Hypothalamus (tissue), 51 donors: ENCODE results near the gene LEP.
"Not testable (repeated sequence)": the region's sequence is repeated elsewhere in the genome, so short reads cannot be mapped to it uniquely, and the experiment has no call there.

Experiments
- DNase-seq, 51 donors: peaks; one replicate each; lab custom pipeline; 2025; lab: John Stamatoyannopoulos, UW

LEP gene

DNA sequence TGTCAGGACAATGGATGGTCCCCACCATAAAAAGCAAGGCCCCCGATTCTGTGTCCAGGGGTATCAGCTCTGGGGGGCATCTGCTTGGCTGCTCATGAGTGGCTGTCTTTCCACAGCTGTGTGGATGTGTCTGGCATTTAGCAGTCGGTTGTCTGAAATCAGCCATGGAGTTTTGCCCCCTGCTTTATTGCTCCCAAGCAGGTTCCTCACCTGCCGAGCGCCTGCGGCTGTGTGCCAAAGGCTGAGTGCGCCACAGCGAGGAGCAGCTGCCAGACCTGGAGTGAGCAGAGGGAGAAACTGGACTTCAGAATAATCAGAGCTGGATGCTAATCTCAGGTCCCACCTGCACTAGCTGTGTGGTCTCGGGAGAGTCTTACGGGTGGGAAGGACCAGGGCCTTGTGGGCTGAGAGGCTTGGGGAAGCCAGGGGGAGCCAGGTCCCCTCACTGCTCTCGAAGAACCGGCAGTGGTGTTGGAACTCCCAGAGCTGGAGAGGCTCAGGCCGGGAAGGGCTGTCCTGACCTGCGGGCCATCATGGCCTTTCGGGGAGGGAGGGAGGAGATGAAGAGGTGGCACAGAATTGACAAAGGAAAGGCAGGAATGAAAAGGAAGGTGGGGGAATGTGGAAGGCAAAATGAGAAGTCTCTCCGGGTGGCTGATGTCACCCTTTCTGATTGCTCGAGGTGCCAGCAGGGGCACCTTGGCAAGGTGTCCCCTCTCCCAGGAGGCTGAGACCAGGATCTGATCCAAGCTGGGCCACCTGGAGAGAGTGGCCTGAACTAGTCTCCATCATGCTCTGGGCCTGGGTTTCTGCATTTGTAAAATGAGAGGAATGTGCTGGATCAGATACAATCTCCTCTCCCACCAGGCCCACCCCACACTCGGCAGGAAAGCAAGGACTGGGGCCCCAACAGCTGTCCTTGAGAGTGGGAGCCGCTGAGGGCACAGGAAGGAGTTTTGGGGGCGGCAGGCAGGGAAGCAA is 30.2 kb upstream of the LEP start:
- no peak for DNase-seq

- no peak for DNase-seq
These were observed 29.5 kb upstream of the LEP start for GRCh38 chr7:128211626-128212025.

GRCh38 chr7:128214463-128214862 is 26.6 kb upstream of the LEP start:
- no peak for DNase-seq

DNA sequence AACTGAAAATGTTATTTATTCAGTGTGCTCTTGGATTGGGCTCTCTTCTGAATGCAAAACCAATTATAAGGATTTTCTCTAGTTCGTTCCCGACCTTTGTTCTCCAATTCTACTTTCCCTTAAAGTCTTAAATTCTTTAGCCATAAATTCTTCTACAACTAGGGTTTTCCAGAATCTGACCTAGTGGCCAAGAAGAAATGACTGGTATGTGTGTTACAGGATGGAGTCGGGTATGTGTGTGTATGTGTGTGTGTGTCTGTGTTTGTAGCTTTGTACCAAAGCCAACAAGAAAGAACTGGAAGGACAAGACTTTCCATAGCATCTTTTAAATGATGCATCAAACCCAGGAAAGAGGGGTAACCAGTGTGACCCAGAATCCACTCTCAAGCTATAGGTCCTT is 25.8 kb upstream of the LEP start:
- DNase-seq: no peak

GRCh38 chr7:128215739-128216138 is 25.3 kb upstream of the LEP start:
- no peak for DNase-seq

- DNase-seq: no peak
These were observed 23.9 kb upstream of the LEP start for GRCh38 chr7:128217030-128217805.

GRCh38 chr7:128217967-128218652 is 23.0 kb upstream of the LEP start:
- DNase-seq: no peak

DNA sequence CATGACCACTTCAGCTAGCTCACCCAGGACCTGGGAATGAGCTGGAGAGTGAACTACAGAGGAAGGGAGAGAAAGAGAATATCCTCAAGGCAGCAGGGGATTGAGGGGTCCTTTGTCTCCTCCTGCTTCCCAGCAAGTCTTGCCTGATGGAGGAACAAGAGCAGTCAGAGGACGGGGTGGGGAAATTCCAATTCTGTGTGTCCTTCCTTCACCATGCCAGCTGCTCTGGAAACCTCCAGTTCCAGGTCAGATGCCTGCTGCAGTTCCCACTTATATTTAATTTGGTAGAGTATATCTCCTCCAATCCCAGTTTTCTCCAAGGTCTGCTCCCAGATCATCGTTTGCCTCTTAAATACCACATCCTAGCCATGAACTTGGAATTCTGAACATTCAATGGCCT is 21.4 kb upstream of the LEP start:
- DNase-seq: no peak

DNA sequence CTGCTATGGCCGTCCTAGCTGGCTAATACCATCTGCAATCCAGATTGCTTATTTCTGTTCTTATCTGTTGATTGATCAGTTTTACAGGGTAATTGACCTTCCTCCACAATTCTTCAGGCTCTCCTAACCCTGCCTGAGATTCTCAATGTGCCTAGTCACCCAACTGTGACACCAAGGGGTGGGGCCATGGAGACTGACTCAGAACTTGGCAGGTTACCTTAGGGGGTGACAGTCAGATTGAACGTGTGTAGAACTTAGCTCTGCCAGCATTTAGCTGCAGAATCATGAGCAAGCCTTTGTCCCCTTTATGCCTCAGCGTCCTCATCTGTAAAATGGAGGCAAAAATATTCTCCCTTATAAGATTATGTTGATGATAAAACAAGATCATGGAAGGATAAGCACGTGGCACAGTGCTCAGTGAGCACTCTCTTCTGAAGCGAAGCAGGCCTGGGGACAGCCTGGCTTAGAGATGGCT is 19.1 kb upstream of the LEP start:
- DNase-seq: no peak

DNA sequence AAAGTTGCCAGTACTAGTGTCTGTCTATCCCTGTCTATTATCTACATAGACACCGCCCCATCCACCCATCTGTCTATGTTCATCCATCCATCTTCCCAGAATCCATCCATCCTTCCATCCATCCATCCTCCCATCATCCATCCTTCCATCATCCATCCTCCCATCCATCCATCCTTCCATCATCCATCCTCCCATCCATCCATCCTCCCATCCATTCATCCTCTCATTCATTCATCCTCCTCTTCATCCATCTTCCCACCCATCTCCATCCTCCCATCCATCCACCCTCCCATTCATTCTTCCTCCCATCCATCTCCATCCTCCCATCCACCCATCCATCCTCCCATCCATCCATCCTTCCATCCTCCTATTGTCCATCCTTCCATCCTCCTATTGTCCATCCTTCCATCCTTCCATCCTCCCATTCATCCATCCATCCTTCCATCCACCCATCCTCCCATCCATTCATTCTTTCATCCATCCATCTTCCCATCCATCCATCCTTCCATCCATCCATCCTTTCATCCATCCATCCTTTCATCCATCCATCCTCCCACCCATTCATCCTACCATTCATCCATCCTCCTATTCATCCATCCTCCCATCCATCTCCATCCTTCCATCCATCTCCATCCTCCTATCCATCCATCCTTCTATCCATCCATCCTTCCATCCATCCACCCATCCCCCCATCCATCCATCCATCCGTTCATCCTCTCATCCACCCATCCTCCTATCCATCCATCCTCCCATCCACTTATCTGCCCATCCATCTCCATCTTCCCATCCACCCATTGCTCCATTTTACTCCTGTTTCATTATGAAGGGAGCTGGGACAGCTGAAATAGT is 14.7 kb upstream of the LEP start:
- no peak for DNase-seq

GRCh38 chr7:128227271-128227670 is 13.8 kb upstream of the LEP start:
- no peak for DNase-seq

DNA sequence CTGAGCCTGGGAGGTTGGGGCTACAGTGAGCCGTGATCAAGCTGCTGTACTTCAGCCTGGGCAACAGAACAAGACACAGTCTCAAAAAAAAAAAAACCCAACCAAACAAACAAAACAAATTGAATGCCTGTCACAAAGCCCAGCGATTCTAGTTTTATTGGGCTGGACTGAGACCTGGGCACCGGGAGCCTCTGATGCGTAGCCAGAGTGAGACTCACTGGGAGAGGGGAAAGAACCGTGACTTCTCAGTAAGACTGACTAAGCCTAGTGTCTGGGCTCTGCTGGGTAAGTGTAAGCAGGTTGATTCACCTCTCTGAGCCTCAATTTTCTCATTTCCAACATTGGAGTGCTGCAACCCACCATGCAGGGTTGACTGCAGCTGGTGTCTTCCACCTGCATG is 10.1 kb upstream of the LEP start:
- DNase-seq: no peak

DNA sequence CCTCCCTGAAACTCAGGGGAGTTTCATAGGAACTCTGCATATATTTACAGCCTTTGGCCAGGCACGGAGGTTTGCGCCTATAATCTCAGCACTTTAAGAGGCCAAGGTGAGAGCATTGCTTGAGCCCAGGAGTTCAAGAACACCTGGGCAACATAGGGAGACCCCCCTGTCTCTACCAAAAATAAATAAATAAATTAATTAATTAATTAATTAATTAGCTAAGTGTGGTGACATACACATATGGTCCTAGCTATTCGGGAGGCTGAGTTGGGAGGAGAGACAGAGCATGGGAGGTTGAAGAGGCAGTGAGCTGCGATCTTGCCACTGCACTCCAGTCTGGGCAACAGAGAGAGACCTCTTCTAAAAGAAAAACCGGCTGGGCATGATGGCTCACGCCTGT is 9.4 kb upstream of the LEP start:
- DNase-seq: no peak

GRCh38 chr7:128233471-128233870 is 7.6 kb upstream of the LEP start:
- no peak for DNase-seq

DNA sequence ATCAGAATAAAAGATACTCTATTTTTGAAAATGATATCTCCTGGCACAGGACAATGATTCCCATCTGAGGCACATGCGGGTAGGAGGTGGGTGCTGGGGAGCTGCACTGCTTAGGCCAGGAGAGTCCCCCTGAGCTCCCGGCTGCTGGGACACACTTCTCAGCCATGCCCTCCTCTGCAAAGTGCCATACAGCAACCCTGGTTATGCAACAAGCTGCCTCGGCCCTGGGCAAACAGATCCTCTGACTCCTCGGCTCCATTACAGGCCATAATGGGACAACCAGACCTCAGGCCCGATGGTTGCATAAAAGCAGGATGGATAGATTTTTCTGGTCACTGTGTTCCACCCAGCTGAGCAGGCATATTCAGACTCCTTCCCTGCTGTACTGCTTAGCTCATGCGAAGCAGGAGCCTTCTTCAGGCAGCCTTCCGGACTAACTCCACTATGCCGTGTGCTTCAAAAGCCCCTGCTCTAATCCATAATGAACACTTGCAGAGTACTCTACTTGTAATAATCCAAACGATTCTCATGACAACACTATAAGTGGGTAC is 6.5 kb upstream of the LEP start:
- no peak for DNase-seq

DNA sequence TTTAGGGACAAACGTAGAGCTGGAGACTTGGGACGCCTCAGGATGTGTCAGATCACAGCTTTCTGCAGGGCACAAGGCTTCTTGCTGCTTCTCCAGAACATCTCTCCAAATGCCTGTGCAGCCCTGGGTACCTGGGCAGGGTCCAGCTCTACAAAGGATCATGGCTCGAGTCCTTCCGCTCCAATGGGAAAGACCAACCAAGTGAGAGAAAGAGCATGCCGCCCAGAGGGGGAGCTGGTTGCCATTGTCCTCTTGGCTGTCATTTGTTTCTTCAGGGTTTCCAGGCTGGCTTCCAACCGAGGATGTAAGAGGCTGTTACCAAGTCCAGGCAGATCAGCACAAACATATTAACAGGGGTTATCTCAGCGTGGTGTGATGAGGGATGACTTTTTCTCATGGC is 5.6 kb upstream of the LEP start:
- peak in 14 of 51 donors; percentile 5 to 35 (median 10) for DNase-seq

GRCh38 chr7:128236924-128237586 is 4.0 kb upstream of the LEP start:
- no peak for DNase-seq

GRCh38 chr7:128239146-128239545 is 1.9 kb upstream of the LEP start:
- not testable (repeated sequence) for DNase-seq

DNA sequence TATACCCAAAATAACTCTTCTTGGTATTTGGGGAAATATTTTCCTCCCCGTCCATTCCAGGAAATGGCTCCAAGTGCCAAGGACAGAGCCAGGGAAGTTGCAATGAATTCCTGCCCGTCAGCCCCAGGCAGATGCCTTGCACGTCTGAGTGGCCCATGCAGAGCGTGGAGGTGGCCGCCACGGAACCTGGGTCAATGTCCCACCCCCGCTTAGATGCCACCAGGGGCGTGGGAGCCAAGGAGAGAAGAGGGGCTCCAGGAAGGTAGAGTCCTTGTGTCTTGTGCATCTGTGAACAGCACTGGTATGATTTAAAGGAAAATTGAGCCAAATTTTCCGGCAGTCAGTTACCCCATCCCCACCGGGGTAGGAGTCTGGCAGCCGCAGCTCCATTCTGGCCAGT is 1.6 kb downstream of the LEP start:
- DNase-seq: no peak
